ENCODE data around the gene CPNE8.

DNA sequence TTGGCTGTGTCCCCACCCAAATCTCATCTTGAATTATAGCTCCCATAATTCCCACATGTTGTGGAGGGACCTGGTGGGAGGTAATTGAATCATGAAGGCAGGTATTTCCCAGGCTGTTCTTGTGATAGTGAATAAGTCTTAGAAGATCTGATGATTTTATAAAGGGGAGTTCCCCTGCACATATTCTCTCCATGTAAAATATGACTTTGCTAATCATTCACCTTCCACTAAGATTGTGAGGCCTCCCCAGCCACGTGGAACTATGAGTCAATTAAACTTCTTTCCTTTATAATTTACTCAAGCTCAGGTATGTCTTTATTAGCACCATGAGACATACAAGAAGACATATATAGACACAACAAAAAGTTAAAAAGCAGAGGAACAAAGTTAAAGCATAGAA is 120.0 kb downstream of the CPNE8 start:
- TF ChIP-seq, protein P1, sequence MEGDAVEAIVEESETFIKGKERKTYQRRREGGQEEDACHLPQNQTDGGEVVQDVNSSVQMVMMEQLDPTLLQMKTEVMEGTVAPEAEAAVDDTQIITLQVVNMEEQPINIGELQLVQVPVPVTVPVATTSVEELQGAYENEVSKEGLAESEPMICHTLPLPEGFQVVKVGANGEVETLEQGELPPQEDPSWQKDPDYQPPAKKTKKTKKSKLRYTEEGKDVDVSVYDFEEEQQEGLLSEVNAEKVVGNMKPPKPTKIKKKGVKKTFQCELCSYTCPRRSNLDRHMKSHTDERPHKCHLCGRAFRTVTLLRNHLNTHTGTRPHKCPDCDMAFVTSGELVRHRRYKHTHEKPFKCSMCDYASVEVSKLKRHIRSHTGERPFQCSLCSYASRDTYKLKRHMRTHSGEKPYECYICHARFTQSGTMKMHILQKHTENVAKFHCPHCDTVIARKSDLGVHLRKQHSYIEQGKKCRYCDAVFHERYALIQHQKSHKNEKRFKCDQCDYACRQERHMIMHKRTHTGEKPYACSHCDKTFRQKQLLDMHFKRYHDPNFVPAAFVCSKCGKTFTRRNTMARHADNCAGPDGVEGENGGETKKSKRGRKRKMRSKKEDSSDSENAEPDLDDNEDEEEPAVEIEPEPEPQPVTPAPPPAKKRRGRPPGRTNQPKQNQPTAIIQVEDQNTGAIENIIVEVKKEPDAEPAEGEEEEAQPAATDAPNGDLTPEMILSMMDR (IDR thresholded peaks at IDR 0.05): no peak
- TF ChIP-seq EP300 (IDR thresholded peaks at IDR 0.05): no peak

Data from ovary (tissue), 3 donors.